Neural cell (in vitro differentiated cells): ENCODE results near the gene GORASP2.

Experiments used
- CTCF ChIP-seq: fragments of 450-650 bp; IDR thresholded peaks from 2 replicates; pipeline ENCODE4 v1.5.1; 2014; ENCODE audit warnings: antibody characterized with exemption, mild to moderate bottlenecking, moderate library complexity; ENCODE audit not compliant: poor library complexity, severe bottlenecking
- EP300 ChIP-seq: fragments of 450-650 bp; conservative IDR thresholded peaks from 2 replicates; pipeline ENCODE4 v1.6.1; 2014; ENCODE audit warnings: antibody characterized with exemption, mild to moderate bottlenecking, moderate library complexity; ENCODE audit not compliant: poor library complexity, severe bottlenecking
- EZH2 ChIP-seq: fragments of 200-600, 300-800 bp; shearing (Covaris generic), sonication (generic); IDR thresholded peaks from 2 replicates; pipeline ENCODE4 v1.6.1; 2014; ENCODE audit warnings: antibody characterized with exemption, low read length, borderline replicate concordance, mild to moderate bottlenecking; ENCODE audit not compliant: insufficient read depth, poor library complexity, severe bottlenecking
- MXI1 ChIP-seq: fragments of 450-650 bp; conservative IDR thresholded peaks from 2 replicates; pipeline ENCODE4 v1.6.1; 2014; ENCODE audit warnings: antibody characterized with exemption, mild to moderate bottlenecking; ENCODE audit not compliant: poor library complexity, severe bottlenecking
- POLR2AphosphoS5 ChIP-seq: IDR thresholded peaks from 2 replicates; pipeline ENCODE4 v1.6.1; 2012
- RAD21 ChIP-seq: fragments of 450-650 bp; conservative IDR thresholded peaks from 2 replicates; pipeline ENCODE4 v1.6.1; 2014; ENCODE audit warnings: antibody characterized with exemption, mild to moderate bottlenecking, moderate library complexity
- REST ChIP-seq: IDR thresholded peaks from 2 replicates; pipeline ENCODE4 v1.6.1; 2012; ENCODE audit warnings: borderline replicate concordance
- SMC3 ChIP-seq: fragments of 450-650 bp; conservative IDR thresholded peaks from 2 replicates; pipeline ENCODE4 v1.6.1; 2014; ENCODE audit warnings: antibody characterized with exemption, mild to moderate bottlenecking, moderate library complexity; ENCODE audit not compliant: poor library complexity
- TAF1 ChIP-seq: IDR thresholded peaks from 2 replicates; pipeline ENCODE4 v1.6.1; 2012; ENCODE audit warnings: low read depth

GRCh38 chr2:170950221-170950761 is 21.2 kb downstream of the GORASP2 start:
- no peak for TF ChIP-seq CTCF
- TF ChIP-seq EZH2, result no peak
- TF ChIP-seq POLR2AphosphoS5, result no peak
- TF ChIP-seq RAD21, result no peak
- TF ChIP-seq REST, result no peak
- TF ChIP-seq TAF1, result no peak
- no peak for TF ChIP-seq EP300
- no peak for TF ChIP-seq MXI1
- TF ChIP-seq SMC3, result no peak
